OCI-LY1 (cell line): Measurements from ENCODE around the gene BATF.

Source experiments
- EZH2 ChIP-seq: fragments of 200-600 bp; sonication (generic), shearing (Covaris generic); IDR thresholded peaks from 2 replicates; pipeline ENCODE4 v1.8.0; 2017; ENCODE audit warnings: borderline replicate concordance, mixed run types, mild to moderate bottlenecking, antibody characterized with exemption, low read length, moderate library complexity, mixed read lengths
- TF ChIP-seq, protein P1 (sequence below): fragments of 200-600 bp; sonication (generic), shearing (Covaris generic); IDR thresholded peaks from 2 replicates; pipeline ENCODE4 v1.5.1; 2017; ENCODE audit warnings: mild to moderate bottlenecking, antibody characterized with exemption, low read length, moderate library complexity, mixed read lengths

DNA sequence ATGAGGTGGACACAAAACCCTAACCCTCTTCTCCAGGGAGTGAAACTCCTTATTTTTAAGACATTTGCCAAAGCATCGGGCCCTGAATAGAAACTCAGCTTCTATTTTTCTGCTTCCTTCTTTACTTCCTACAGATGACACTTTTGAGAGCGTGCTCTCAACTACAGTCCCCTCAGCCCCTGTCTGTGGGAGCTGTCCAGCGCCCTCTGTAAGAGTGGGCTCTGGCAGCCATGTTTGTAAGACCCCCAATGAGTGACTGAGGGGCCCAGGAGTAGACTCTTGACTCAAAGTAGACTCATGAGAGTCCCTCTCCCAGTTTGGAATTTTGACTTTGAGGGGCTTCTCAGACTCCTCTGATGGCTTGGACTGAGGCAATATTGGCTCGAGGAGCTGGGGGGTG lies 25.5 kb upstream of the BATF start:
- TF ChIP-seq EZH2 = no peak
- TF ChIP-seq, protein P1, sequence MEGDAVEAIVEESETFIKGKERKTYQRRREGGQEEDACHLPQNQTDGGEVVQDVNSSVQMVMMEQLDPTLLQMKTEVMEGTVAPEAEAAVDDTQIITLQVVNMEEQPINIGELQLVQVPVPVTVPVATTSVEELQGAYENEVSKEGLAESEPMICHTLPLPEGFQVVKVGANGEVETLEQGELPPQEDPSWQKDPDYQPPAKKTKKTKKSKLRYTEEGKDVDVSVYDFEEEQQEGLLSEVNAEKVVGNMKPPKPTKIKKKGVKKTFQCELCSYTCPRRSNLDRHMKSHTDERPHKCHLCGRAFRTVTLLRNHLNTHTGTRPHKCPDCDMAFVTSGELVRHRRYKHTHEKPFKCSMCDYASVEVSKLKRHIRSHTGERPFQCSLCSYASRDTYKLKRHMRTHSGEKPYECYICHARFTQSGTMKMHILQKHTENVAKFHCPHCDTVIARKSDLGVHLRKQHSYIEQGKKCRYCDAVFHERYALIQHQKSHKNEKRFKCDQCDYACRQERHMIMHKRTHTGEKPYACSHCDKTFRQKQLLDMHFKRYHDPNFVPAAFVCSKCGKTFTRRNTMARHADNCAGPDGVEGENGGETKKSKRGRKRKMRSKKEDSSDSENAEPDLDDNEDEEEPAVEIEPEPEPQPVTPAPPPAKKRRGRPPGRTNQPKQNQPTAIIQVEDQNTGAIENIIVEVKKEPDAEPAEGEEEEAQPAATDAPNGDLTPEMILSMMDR = no peak
